Stomach (tissue), 4 donors: Measurements from ENCODE around the gene SMURF1.

Source experiments
- EP300 ChIP-seq: sonication (generic); formaldehyde crosslinking; IDR thresholded peaks from one replicate; pipeline ENCODE4 v1.6.1; 2017; ENCODE audit warnings: antibody characterized with exemption
- POLR2A ChIP-seq, 4 donors: fragments of 450-650 bp; IDR thresholded peaks; one replicate each; pipeline ENCODE4 v1.6.1; 2016; ENCODE audit warnings: antibody characterized with exemption in 4 of 4, control low read depth in 2 of 4, mild to moderate bottlenecking in 1 of 4, moderate library complexity in 1 of 4
- POLR2AphosphoS5 ChIP-seq, 3 donors: sonication (generic); formaldehyde crosslinking; IDR thresholded peaks; one replicate each; pipeline ENCODE4 v1.6.1; 2016; ENCODE audit warnings: antibody characterized with exemption in 3 of 3
- TF ChIP-seq, protein P1 (sequence below), 7 experiments: fragments of 450-650 bp in 4 of 7; fragments of 200-600 bp in 3 of 7; sonication (generic) in 3 of 7; IDR thresholded peaks; one replicate each; pipeline ENCODE4 v1.5.1; 2016 to 2019; ENCODE audit warnings: antibody characterized with exemption in 7 of 7, control low read depth in 2 of 7, mild to moderate bottlenecking in 1 of 7

DNA sequence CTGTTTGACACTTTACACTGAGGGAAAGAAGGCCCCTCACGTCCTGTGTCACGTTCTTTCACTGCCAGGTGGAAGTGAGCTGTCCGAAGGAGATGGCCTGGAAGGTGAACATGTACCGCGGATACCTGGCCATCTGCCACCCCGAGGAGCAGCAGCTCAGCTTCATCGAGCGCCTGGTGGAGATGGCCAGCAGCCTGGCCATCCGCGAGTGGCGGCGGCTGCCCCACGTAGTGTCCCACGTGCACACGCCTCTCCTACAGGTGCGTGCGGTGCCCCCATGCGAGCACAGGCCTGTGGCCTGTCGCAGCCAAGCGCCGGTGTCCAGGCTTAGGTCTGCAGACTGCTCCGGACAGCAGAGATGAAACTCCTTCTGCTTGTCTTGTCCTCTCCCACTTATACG lies 162.2 kb downstream of the SMURF1 start:
- TF ChIP-seq, protein P1, sequence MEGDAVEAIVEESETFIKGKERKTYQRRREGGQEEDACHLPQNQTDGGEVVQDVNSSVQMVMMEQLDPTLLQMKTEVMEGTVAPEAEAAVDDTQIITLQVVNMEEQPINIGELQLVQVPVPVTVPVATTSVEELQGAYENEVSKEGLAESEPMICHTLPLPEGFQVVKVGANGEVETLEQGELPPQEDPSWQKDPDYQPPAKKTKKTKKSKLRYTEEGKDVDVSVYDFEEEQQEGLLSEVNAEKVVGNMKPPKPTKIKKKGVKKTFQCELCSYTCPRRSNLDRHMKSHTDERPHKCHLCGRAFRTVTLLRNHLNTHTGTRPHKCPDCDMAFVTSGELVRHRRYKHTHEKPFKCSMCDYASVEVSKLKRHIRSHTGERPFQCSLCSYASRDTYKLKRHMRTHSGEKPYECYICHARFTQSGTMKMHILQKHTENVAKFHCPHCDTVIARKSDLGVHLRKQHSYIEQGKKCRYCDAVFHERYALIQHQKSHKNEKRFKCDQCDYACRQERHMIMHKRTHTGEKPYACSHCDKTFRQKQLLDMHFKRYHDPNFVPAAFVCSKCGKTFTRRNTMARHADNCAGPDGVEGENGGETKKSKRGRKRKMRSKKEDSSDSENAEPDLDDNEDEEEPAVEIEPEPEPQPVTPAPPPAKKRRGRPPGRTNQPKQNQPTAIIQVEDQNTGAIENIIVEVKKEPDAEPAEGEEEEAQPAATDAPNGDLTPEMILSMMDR (IDR thresholded peaks at IDR 0.05) = no peak
- TF ChIP-seq EP300 = no peak
- TF ChIP-seq POLR2A (IDR thresholded peaks at IDR 0.05) = no peak
- no peak for TF ChIP-seq POLR2AphosphoS5 (IDR thresholded peaks at IDR 0.05)
